Bronchial epithelial cell (primary cell): ENCODE results near the gene SUPT6H. TPM values are rescaled to one million over a fixed set of nuclear protein-coding genes. Genes with fewer than 3 reads are reported as not detected.

Experiments used
- DNase-seq: peaks from one replicate; pipeline ENCODE4 v3.0.0-alpha.2; 2010; ENCODE audit warnings: low read depth
- FAIRE-seq: peaks from 2 replicates; lab custom pipeline; 2011; peaks lifted over from hg19 to GRCh38; lab: Jason Lieb, UNC
- H3K27me3 ChIP-seq: 2 replicates; pipeline ENCODE4 v1.5.1; 2011; ENCODE audit warnings: low read length; ENCODE audit not compliant: control insufficient read depth, insufficient read depth
- H3K36me3 ChIP-seq: 2 replicates; pipeline ENCODE4 v1.5.1; 2011; ENCODE audit warnings: low read length; ENCODE audit not compliant: control insufficient read depth, insufficient read depth
- H3K4me3 ChIP-seq: 2 replicates; pipeline ENCODE4 v1.5.1; 2011; ENCODE audit warnings: mild to moderate bottlenecking, low read depth, low read length, control low read depth
- total RNA-seq: library from RNA; depleted of rRNA; stranded (reverse); fragments of >200 nt; gene quantifications from 2 replicates; pipeline ENCODE4 v1.2.1, GENCODE V29; 2014
- TF ChIP-seq, protein P1 (sequence below): IDR thresholded peaks from 2 replicates; pipeline ENCODE4 v1.5.1; 2011; ENCODE audit warnings: mild to moderate bottlenecking, moderate library complexity, low read length, control low read depth, inconsistent platforms; ENCODE audit not compliant: insufficient read depth, severe bottlenecking

The SUPT6H gene
- total RNA-seq, 1 donor from 2014 or later, result 23.2 TPM

GRCh38 chr17:28667870-28668269 lies 5.9 kb downstream of the SUPT6H start:
- DNase-seq (no peak), FAIRE-seq (no peak)
- Histone ChIP-seq H3K4me3 (no peak overlapping the region), H3K36me3 (peaks cover 10% of the 10 kb centered on the region), H3K27me3 (no peaks in the 10 kb centered on the region)
- TF ChIP-seq, protein P1, sequence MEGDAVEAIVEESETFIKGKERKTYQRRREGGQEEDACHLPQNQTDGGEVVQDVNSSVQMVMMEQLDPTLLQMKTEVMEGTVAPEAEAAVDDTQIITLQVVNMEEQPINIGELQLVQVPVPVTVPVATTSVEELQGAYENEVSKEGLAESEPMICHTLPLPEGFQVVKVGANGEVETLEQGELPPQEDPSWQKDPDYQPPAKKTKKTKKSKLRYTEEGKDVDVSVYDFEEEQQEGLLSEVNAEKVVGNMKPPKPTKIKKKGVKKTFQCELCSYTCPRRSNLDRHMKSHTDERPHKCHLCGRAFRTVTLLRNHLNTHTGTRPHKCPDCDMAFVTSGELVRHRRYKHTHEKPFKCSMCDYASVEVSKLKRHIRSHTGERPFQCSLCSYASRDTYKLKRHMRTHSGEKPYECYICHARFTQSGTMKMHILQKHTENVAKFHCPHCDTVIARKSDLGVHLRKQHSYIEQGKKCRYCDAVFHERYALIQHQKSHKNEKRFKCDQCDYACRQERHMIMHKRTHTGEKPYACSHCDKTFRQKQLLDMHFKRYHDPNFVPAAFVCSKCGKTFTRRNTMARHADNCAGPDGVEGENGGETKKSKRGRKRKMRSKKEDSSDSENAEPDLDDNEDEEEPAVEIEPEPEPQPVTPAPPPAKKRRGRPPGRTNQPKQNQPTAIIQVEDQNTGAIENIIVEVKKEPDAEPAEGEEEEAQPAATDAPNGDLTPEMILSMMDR, result no peak

GRCh38 chr17:28669918-28670317 lies 7.9 kb downstream of the SUPT6H start:
- Histone ChIP-seq H3K36me3 (peaks cover 18% of the 10 kb centered on the region), H3K4me3 (no peak overlapping the region), H3K27me3 (no peaks in the 10 kb centered on the region)
- FAIRE-seq (no peak), DNase-seq (no peak)
- TF ChIP-seq, protein P1, result no peak

GRCh38 chr17:28675490-28675889 lies 13.5 kb downstream of the SUPT6H start:
- no peak for DNase-seq

GRCh38 chr17:28675980-28676379 lies 14.0 kb downstream of the SUPT6H start:
- Histone ChIP-seq H3K4me3 (no peak overlapping the region), H3K27me3 (no peaks in the 10 kb centered on the region), H3K36me3 (peaks cover 42% of the 10 kb centered on the region)
- TF ChIP-seq, protein P1, result peak; percentile 58
- no peak for FAIRE-seq
- peak; percentile 31 for DNase-seq

More at GRCh38 chr17:28675490-28675889, 13.5 kb downstream of the SUPT6H start:
- H3K36me3 ChIP-seq, result peaks cover 41% of the 10 kb centered on the region
- TF ChIP-seq, protein P1, result no peak
- H3K4me3 ChIP-seq, result no peak overlapping the region
- no peaks in the 10 kb centered on the region for H3K27me3 ChIP-seq
- no peak for FAIRE-seq

DNA sequence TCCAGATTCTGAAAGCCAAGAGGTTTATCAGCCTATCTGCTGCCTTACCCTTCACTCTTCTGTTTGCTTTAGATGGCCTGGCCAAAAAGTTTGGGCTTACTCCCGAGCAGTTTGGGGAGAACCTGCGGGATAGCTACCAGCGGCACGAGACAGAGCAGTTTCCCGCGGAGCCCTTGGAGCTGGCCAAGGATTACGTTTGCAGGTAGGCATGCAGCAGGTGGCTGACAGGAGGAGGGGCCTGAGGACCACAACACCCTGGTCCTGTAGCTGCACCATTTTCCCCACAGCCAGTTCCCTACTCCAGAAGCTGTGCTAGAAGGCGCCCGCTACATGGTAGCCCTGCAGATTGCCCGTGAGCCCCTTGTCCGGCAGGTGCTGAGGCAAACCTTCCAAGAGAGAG lies 20.6 kb downstream of the SUPT6H start:
- Histone ChIP-seq H3K27me3 (no peaks in the 10 kb centered on the region), H3K4me3 (no peak overlapping the region), H3K36me3 (peaks cover 51% of the 10 kb centered on the region)
- FAIRE-seq (no peak), DNase-seq (no peak)
- TF ChIP-seq, protein P1, result no peak

DNA sequence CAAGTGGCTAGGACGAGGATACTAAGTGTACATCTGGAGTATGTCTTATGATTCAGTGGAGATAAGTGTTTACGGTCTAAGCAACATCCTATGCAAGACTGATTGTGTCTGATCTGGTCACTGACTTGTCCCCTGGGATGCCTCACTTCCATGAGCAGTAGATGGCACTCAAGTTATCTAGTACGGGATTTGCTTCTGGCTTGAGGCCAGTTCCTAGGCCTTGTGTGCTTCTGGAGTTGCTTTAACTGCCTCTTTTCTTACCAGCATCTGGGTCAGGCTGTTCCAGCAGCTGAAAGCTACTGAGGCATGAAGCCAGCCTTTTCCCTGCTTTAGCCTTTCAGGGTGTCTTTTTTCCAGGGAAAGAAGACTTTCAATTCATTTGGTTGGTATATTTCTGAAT lies 23.0 kb downstream of the SUPT6H start:
- Histone ChIP-seq H3K36me3 (peaks cover 46% of the 10 kb centered on the region), H3K4me3 (no peak overlapping the region), H3K27me3 (no peaks in the 10 kb centered on the region)
- FAIRE-seq (no peak), DNase-seq (no peak)
- TF ChIP-seq, protein P1, result no peak
